HG03039 (cell line): ENCODE measurements around the gene MACF1.

Experiments used
- ATAC-seq: cut with Tn5 transposase; IDR thresholded peaks from one replicate; pipeline ENCODE4 v1.9.1; 2021; ENCODE audit warnings: mild to moderate bottlenecking, moderate library complexity; ENCODE audit not compliant: unreplicated experiment

Gene MACF1

GRCh38 chr1:39344394-39345154, 140.1 kb downstream of the MACF1 start:
- ATAC-seq, result no peak

DNA sequence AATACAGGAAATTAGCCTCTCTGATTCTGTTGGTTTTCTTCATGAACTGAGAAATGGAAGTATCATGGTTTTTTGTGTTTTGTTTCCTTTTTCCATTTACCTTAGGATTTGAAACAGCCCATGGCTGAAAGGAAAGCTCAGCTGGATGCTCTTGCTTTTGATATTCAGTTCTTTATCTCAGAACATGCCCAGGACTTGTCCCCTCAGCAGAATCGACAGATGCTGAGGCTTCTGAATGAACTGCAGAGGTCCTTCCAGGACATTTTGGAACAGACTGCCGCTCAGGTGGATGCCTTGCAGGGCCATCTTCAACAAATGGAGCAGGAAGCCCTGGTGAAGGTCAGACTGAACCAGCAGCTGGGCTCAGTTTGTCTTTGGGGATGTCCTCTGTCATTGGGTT, 142.4 kb downstream of the MACF1 start:
- ATAC-seq, result no peak

- no peak for ATAC-seq
Measured at GRCh38 chr1:39348278-39348677, 143.8 kb downstream of the MACF1 start.

- no peak for ATAC-seq
Measured at GRCh38 chr1:39352881-39353280, 148.4 kb downstream of the MACF1 start.

DNA sequence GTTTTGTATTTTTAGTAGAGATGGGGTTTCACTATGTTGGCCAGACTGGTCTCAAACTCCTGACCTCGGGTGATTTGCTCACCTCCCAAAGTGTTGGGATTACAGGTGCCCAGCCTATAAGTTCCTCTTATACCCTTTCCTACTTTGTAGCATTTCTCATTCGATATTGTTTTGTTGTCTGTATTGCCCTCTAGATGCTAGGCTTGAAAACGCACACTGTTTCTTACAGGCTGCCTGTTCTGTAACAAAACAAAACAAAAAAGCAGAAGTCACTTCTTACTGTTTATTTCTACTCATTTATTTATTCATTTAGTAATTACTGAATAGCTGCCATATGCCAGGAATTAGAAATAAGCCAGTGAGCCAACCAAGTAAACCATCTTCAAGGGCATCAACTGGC, 150.1 kb downstream of the MACF1 start:
- no peak for ATAC-seq

DNA sequence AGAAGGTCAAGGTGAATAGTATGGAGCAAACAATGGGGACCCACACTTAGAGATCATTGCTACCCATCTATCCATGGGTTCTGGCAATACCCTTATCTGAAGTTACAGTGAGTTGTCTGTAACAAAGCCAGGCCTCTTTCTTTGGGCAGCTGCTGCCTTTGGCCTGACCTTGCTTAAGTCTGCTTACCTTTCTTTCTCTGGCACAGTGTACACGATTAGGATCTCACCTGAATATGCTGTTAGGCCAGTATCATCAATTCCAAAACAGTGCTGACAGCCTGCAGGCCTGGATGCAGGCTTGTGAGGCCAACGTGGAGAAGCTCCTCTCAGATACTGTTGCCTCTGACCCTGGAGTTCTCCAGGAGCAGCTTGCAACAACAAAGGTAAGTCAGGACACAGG, 154.0 kb downstream of the MACF1 start:
- no peak for ATAC-seq

GRCh38 chr1:39359028-39359570, 154.6 kb downstream of the MACF1 start:
- ATAC-seq, result no peak

- no peak for ATAC-seq
Measured at GRCh38 chr1:39360731-39361130, 156.2 kb downstream of the MACF1 start.

GRCh38 chr1:39361446-39361845, 157.0 kb downstream of the MACF1 start:
- no peak for ATAC-seq

DNA sequence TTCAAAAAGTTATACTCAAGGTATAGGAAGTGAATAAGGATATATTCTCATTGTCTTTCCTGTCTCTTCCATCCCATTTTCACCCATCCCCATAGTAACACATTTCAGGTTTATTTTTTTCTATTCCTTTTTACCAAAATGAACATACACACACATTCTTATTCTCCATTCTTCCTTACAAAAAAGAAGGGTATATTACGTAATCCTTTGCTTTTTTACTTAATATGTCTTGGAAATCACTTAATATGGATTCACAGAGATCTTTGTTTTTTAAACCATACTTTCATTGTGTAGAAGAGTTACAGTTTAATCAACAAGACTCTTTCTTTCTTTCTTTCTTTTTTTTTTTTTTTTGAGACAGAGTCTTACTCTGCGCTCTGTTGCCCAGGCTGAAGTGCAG, 158.8 kb downstream of the MACF1 start:
- no peak for ATAC-seq

DNA sequence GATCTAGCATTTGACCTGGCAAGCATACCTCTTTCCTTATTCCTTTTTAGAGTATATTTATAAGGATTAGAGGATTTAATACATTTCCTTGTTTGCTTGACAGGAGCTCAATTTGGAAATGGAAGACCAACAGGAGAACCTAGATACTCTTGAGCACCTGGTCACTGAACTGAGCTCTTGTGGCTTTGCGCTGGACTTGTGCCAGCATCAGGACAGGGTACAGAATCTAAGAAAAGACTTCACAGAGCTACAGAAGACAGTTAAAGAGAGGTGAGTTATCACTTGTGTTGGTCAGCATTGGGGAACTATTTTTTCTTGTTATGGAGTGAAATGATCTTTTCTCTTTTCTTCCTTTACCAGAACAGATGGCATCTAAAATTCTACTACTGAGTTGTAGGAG, 163.6 kb downstream of the MACF1 start:
- no peak for ATAC-seq

GRCh38 chr1:39369565-39369964, 165.1 kb downstream of the MACF1 start:
- no peak for ATAC-seq

DNA sequence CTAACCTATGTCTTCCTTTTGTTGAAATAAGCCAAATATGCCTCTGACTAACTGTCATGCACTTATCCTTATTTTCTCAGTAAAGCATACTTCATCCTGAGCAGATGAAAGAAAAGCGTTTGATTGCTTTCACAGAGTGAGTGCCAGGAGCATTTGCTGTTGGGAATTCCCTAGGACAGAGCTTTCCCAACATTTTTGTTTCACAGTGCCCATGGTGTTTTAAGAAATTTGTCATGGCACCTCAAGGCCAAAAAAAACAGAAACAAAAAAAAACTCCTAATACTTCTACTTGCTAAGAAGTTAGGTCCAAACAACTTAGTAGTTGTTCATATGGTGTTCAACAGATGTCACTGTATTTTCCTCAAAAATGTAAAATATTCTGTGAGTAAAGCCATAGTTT, 166.1 kb downstream of the MACF1 start:
- ATAC-seq, result no peak

GRCh38 chr1:39372105-39372504, 167.6 kb downstream of the MACF1 start:
- no peak for ATAC-seq

GRCh38 chr1:39376656-39377055, 172.2 kb downstream of the MACF1 start:
- no peak for ATAC-seq

GRCh38 chr1:39378377-39378776, 173.9 kb downstream of the MACF1 start:
- no peak for ATAC-seq

DNA sequence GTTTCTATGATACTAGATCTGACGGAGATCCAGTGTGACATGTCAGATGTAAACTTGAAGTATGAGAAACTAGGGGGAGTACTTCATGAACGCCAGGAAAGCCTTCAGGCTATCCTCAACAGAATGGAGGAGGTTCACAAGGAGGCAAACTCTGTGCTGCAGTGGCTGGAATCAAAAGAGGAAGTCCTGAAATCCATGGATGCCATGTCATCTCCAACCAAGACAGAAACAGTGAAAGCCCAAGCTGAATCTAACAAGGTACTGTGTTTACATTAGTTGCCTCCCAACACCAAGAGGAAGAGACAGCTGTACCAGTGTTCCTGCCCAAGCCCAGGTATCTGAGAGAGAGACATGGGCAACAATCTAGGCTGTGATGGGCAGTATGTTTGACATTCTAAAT, 174.7 kb downstream of the MACF1 start:
- no peak for ATAC-seq

GRCh38 chr1:39380036-39380435, 175.5 kb downstream of the MACF1 start:
- no peak for ATAC-seq

DNA sequence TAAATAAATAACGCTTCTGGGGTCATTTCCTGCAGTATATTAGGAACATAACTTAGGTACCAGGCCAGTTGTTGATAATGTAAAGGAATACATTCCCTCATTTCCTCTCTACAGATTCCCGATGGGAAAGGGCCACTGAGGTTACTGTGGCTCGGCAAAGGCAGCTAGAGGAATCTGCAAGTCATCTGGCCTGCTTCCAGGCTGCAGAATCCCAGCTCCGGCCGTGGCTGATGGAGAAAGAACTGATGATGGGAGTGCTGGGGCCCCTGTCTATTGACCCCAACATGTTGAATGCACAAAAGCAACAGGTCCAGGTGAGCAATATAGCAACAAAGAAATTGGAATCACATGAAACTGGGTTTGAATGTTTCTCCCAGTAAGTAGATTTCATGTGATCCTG, 177.3 kb downstream of the MACF1 start:
- no peak for ATAC-seq

- no peak for ATAC-seq
Measured at GRCh38 chr1:39384305-39384704, 179.8 kb downstream of the MACF1 start.

GRCh38 chr1:39385067-39385988, 180.8 kb downstream of the MACF1 start:
- no peak for ATAC-seq

- no peak for ATAC-seq
Measured at GRCh38 chr1:39386997-39387396, 182.5 kb downstream of the MACF1 start.
